IPS-20b (cell line): ENCODE data around the gene ARID5B.

ENCODE experiments used
- H3K27ac ChIP-seq: one replicate; pipeline ENCODE4 v1.5.1; 2013; ENCODE audit warnings: low read length
- H3K27me3 ChIP-seq: 2 replicates; pipeline ENCODE4 v1.6.1; 2013; ENCODE audit warnings: mild to moderate bottlenecking, low read length, inconsistent platforms; ENCODE audit not compliant: insufficient read depth
- H3K36me3 ChIP-seq: 2 replicates; pipeline ENCODE4 v1.6.1; 2013; ENCODE audit warnings: low read depth, mild to moderate bottlenecking, inconsistent platforms, low read length, moderate library complexity; ENCODE audit not compliant: insufficient read depth
- H3K4me1 ChIP-seq: 2 replicates; pipeline ENCODE4 v1.6.1; 2013; ENCODE audit warnings: mild to moderate bottlenecking, control low read depth, inconsistent platforms, low read length, moderate library complexity; ENCODE audit not compliant: insufficient read depth
- H3K4me3 ChIP-seq: 2 replicates; pipeline ENCODE4 v1.5.1; 2013; ENCODE audit warnings: mild to moderate bottlenecking, low read length, inconsistent platforms
- H3K9ac ChIP-seq: 2 replicates; pipeline ENCODE4 v1.6.1; 2013; ENCODE audit warnings: low read depth, mild to moderate bottlenecking, inconsistent platforms, low read length, moderate library complexity
- H3K9me3 ChIP-seq: 2 replicates; pipeline ENCODE4 v1.6.1; 2013; ENCODE audit warnings: mild to moderate bottlenecking, low read depth, low read length, inconsistent platforms; ENCODE audit not compliant: insufficient read depth

The ARID5B gene

DNA sequence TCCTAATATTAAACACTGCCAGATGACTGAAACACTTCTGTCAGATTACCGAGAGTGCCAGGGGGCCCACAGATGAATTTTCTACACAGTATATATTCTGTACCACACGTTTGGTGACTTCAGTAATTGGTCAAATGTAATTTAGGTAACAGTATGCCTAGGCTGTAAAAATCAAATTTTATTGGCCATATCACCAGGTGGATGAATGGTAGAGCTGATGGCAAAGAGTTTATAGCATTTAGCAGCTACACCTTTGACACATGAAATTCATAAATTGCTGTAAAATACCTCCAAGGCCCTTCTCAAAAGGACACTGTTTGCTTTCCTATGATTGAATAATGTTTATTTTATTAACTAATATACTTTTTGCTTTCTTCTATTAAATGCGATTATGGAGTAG, 101.3 kb downstream of the ARID5B start:
- no peaks in the 10 kb centered on the region for H3K36me3 ChIP-seq
- no peak overlapping the region for H3K9ac ChIP-seq
- no peaks in the 10 kb centered on the region for H3K9me3 ChIP-seq
- H3K4me1 ChIP-seq = no peaks in the 10 kb centered on the region
- no peak overlapping the region for H3K27ac ChIP-seq
- H3K4me3 ChIP-seq = no peak overlapping the region
- H3K27me3 ChIP-seq = no peaks in the 10 kb centered on the region

DNA sequence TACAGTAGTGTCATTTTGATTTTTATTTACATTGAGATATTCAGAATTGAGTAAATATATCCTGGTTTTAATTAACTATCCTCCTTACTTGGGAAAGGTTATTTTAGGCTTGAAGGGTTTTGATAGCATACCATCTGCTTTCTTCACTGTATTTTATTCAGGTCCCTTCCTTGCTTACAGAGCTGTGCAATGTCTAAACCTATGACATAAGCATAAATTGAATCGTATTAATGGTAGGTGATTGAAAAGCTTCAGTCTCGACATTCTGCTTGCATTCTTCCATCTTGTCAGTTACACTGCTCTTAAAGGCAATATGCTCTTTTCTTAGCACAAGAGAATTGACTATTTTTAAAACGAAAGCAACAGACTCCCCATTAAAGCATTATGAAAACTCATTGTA, 102.5 kb downstream of the ARID5B start:
- Histone ChIP-seq H3K27me3 (no peaks in the 10 kb centered on the region), H3K9ac (no peak overlapping the region), H3K36me3 (no peaks in the 10 kb centered on the region), H3K4me3 (no peak overlapping the region), H3K4me1 (no peaks in the 10 kb centered on the region), H3K9me3 (no peaks in the 10 kb centered on the region), H3K27ac (no peak overlapping the region)

DNA sequence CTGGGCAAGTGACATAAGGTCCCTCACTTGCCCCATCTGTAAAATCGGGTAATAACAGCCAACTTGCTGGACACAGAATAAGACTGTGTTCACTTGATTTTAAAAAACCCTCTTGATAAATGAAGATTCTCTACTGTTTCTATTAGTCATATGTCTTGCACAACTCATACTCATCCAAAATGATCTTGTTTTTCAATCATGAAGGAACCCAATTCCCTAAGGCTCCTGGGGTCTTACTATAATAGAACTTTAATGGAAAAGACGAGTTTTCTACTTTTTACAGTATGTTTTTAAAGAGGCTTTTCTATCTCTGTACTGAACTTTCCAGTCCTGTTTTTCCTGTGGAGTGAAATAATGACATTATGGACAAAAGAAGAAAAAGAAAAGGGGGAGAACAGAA, 103.8 kb downstream of the ARID5B start:
- no peaks in the 10 kb centered on the region for H3K36me3 ChIP-seq
- no peak overlapping the region for H3K4me3 ChIP-seq
- H3K27ac ChIP-seq = no peak overlapping the region
- H3K27me3 ChIP-seq = no peaks in the 10 kb centered on the region
- H3K4me1 ChIP-seq = no peaks in the 10 kb centered on the region
- no peak overlapping the region for H3K9ac ChIP-seq
- no peaks in the 10 kb centered on the region for H3K9me3 ChIP-seq

DNA sequence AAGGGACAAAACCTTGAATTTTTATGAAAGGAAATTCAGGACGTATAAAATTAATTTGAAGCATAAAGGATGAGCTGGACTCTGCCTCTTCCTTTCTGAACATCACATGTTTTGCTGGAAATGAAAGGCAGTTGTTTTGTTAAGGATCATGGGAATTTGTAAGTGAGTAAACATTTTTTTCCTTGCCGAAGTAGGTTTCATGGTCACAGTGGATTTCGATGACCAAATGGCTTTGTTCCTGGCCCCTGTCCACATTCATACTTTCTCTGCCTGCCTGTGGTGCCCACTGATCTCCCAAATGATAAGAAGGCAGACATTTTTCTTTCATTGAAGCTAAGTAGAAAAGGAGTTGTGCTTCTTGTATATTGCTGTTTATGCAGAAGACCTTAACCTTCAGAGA, 104.2 kb downstream of the ARID5B start:
- Histone ChIP-seq H3K9ac (no peak overlapping the region), H3K27ac (no peak overlapping the region), H3K4me3 (no peak overlapping the region), H3K36me3 (no peaks in the 10 kb centered on the region), H3K9me3 (no peaks in the 10 kb centered on the region), H3K27me3 (no peaks in the 10 kb centered on the region), H3K4me1 (no peaks in the 10 kb centered on the region)

DNA sequence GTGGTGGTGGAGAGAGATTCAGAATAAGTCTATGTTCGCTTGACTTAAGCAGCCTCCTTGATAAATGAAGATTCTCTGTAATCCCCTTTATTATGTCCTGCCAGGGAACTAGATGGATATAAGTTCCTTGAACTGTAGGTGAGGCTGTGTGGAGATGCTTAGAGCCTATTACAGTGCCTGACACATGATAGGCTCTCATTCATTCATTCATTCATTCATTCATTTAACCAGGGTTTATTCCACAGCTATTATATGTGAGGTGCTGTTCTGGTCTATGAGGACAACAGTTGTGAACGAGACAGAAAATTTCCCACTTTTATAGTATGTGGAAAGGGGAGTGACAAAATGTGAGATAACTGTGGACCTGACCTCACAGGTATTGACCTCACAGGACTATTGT, 105.6 kb downstream of the ARID5B start:
- H3K27ac ChIP-seq = no peak overlapping the region
- H3K27me3 ChIP-seq = no peaks in the 10 kb centered on the region
- H3K4me3 ChIP-seq = no peak overlapping the region
- H3K9ac ChIP-seq = no peak overlapping the region
- H3K9me3 ChIP-seq = no peaks in the 10 kb centered on the region
- H3K4me1 ChIP-seq = no peaks in the 10 kb centered on the region
- no peaks in the 10 kb centered on the region for H3K36me3 ChIP-seq

DNA sequence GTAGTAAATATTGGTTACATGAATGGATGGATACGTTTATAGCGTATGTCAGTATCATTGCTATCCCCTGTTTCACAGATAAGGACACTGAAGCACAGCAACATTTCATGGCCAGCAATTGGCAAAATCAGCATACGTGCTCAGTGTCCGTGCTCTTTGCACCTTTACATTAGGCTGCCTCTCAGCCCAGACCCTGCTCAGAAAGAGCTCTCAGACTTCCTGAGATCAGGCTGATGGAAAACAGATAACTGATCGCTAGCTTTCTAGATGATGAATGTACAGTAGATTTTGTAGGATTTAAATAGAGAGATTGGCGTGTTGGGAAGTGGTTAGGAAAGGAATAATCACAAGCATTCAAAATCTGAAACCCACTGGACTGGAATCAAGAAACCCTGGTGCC, 106.7 kb downstream of the ARID5B start:
- no peak overlapping the region for H3K27ac ChIP-seq
- H3K4me1 ChIP-seq = no peaks in the 10 kb centered on the region
- no peak overlapping the region for H3K9ac ChIP-seq
- no peak overlapping the region for H3K4me3 ChIP-seq
- H3K9me3 ChIP-seq = no peaks in the 10 kb centered on the region
- H3K27me3 ChIP-seq = no peaks in the 10 kb centered on the region
- no peaks in the 10 kb centered on the region for H3K36me3 ChIP-seq

DNA sequence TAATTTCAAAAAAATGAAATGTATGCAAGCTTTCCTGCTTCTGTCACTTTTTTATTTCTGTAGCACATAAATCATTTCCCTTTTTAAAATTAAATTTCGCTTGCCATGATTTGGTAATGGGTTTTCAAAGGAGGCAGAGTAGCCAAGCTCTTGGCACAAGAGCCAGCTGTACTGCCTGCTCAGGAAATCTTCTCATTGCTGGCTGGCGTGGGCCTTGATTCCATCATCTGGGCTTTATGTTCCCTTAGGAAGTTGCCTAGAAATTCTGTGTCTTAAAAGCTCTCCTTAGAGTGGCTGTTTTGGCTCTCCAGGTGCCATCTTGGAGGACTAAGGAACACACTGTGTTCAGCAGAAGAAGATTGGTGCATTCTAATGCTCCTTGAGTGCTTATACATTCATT, 107.4 kb downstream of the ARID5B start:
- no peak overlapping the region for H3K9ac ChIP-seq
- H3K4me3 ChIP-seq = no peak overlapping the region
- H3K9me3 ChIP-seq = no peaks in the 10 kb centered on the region
- H3K36me3 ChIP-seq = no peaks in the 10 kb centered on the region
- no peaks in the 10 kb centered on the region for H3K4me1 ChIP-seq
- H3K27me3 ChIP-seq = no peaks in the 10 kb centered on the region
- H3K27ac ChIP-seq = no peak overlapping the region

DNA sequence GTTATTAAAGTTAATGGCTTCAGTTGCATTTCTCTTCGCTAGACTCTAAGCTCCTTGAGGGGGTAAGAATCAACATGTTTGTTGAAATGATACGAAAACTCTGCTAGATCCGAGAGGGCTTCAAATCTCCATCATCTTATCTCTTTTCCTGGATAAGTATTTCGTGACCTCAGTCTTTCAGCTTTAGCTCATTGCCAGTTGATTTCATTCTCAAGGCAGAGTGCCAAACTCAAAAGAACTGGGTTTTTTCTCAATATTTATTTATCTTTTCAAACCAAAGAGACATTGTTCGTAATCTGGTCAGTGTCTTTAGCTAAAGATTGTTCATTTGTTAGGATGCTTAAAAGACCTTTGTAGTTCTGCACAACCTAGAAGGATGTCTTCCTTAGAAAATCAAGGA, 108.9 kb downstream of the ARID5B start:
- Histone ChIP-seq H3K4me1 (no peaks in the 10 kb centered on the region), H3K36me3 (no peaks in the 10 kb centered on the region), H3K27ac (no peak overlapping the region), H3K27me3 (no peaks in the 10 kb centered on the region), H3K9me3 (no peaks in the 10 kb centered on the region), H3K4me3 (no peak overlapping the region), H3K9ac (no peak overlapping the region)

DNA sequence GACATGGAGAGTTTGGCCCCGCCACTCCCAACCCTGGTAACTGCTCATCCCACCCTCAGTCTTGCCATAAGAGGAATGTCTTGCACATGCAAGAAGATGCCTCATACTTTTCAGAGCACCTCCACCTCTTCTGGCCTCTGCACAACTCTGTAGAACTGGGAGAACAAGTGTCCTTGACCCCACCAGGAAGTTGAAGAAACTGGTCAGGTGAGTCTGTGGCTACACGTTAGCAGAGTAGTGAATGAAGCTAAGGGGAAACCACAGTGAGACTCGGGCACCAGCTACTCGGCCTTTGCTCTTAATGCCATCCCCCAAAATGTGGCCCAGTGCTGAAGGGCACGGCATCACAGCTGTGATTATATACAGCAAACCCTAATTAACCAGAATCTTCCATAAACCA, 110.1 kb downstream of the ARID5B start:
- no peaks in the 10 kb centered on the region for H3K27me3 ChIP-seq
- H3K4me1 ChIP-seq = no peaks in the 10 kb centered on the region
- no peak overlapping the region for H3K9ac ChIP-seq
- H3K9me3 ChIP-seq = no peaks in the 10 kb centered on the region
- H3K27ac ChIP-seq = no peak overlapping the region
- H3K4me3 ChIP-seq = no peak overlapping the region
- no peaks in the 10 kb centered on the region for H3K36me3 ChIP-seq

DNA sequence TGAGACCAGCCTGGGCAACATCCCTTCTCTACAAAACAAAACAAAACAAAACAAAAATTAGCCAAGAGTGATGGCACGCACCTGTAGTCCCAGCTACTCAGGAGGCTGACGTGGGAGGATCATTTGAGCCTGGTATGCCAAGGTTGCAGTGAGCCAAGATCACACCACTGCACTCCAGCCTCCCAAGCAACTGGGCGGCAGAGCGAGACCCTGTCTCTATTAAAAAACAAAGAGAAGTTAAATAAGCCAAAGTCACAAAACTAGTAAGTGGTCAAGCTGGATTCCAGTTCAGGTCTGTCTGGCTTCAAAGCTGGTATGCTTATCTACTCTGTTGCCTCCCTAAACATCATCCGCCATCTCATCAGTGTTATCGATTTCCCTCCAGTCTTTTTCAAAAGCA, 110.8 kb downstream of the ARID5B start:
- Histone ChIP-seq H3K27ac (no peak overlapping the region), H3K27me3 (no peaks in the 10 kb centered on the region), H3K9ac (no peak overlapping the region), H3K9me3 (no peaks in the 10 kb centered on the region), H3K36me3 (no peaks in the 10 kb centered on the region), H3K4me3 (no peak overlapping the region), H3K4me1 (no peaks in the 10 kb centered on the region)

DNA sequence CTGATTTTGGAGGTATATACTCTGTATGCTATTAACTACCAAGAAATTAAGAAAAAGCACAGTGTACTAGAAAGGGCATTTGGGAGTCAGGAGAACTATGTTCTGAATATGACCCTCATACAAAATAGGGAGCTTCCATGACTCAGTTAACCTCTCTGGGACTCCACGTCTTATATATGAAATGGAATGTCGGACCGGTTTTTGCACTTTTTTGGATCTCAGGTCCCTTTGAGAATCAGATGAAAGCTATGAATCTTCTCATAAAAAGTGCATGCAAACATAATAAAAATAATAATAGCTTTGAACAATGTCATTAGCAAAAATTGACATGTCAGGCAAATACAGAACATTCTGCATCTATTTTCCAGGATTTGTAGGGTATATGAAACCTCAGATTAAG, 113.0 kb downstream of the ARID5B start:
- Histone ChIP-seq H3K9me3 (no peaks in the 10 kb centered on the region), H3K4me3 (no peak overlapping the region), H3K36me3 (no peaks in the 10 kb centered on the region), H3K4me1 (peaks cover 8% of the 10 kb centered on the region), H3K27me3 (no peaks in the 10 kb centered on the region), H3K27ac (no peak overlapping the region), H3K9ac (no peak overlapping the region)

DNA sequence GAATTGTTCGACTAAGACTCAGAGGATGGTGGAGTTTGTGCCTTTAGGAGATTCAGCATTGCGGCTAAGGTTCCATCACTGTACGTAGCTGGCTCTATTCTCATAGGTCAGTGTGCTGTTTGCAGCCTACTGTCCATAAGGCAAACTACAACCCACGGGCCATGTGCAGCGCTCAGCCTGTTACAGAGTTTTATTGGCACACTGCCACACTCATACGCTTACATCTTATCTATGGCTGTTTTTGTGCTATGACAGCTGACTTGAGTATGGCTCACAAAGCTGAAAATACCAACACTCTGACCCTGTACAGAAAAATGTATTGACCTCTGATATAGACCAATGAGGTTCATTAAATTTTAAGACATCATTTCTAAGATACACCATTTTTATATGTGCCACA, 114.5 kb downstream of the ARID5B start:
- Histone ChIP-seq H3K9me3 (no peaks in the 10 kb centered on the region), H3K9ac (no peak overlapping the region), H3K27me3 (no peaks in the 10 kb centered on the region), H3K27ac (no peak overlapping the region), H3K4me1 (peaks cover 20% of the 10 kb centered on the region), H3K36me3 (no peaks in the 10 kb centered on the region), H3K4me3 (no peak overlapping the region)
